Pancreas (tissue), 10 donors: Measurements from ENCODE around the gene SSBP3. TPM values are rescaled to one million over a fixed set of nuclear protein-coding genes. Genes with fewer than 3 reads are reported as not detected.

ENCODE experiments used
- ATAC-seq, 4 donors: fragments of 200-7000 bp; cut with Tn5 transposase; one replicate each; pipeline versions ENCODE4 v1.8.0 to v1.9.1; 2020; ENCODE audit warnings: mild to moderate bottlenecking in 4 of 4, moderate library complexity in 4 of 4
- DNase-seq, 6 donors: peaks; one replicate each; pipeline ENCODE4 v3.0.0-alpha.2; 2020
- FAIRE-seq: peaks from 2 replicates; lab custom pipeline; 2012; peaks lifted over from hg19 to GRCh38; lab: Jason Lieb, UNC
- H3K27ac ChIP-seq, 4 donors: fragments of 200-600 bp; sonication (generic); 1 replicate in 3 of 4; 2 replicates in 1 of 4; pipeline versions ENCODE4 v1.5.0 to v1.8.0; 2020
- H3K27me3 ChIP-seq, 4 donors: fragments of 200-600 bp; one replicate each; pipeline ENCODE4 v1.8.0; 2021
- H3K36me3 ChIP-seq, 3 donors: fragments of 200-600 bp; sonication (generic) in 1 of 3; one replicate each; pipeline versions ENCODE4 v1.5.0 to v1.8.0; 2020 to 2021
- H3K4me1 ChIP-seq, 3 donors: fragments of 200-600 bp; one replicate each; pipeline ENCODE4 v1.8.0; 2021
- H3K4me3 ChIP-seq, 4 donors: fragments of 200-600 bp; sonication (generic) in 2 of 4; one replicate each; pipeline versions ENCODE4 v1.5.0 to v1.8.0; 2020 to 2021
- H3K9me3 ChIP-seq, 4 donors: fragments of 200-600 bp; one replicate each; pipeline ENCODE4 v1.8.0; 2021
- CTCF ChIP-seq, 4 donors: fragments of 200-600 bp; sonication (generic) in 3 of 4; IDR thresholded peaks; one replicate each; pipeline versions ENCODE4 v1.5.0 to v1.8.0; 2021; ENCODE audit warnings: antibody characterized with exemption in 4 of 4
- WGBS, 2 donors: extraction: QIAGEN DNeasy Blood & Tissue Kit; methylation state at CpG; one replicate each; pipeline ENCODE4 v1.1.7; 2013; 5-methylcytosine and 5-hydroxymethylcytosine counted together
- intact Hi-C, 3 donors: fragments of 100-400 bp; cut with DNase I; formaldehyde crosslinking; loops; one replicate each; pipeline versions ENCODE4 v1.11.1 to v1.14.2; 2022
- polyA plus RNA-seq, 2 donors: library from polyadenylated mRNA; stranded (reverse); fragments of 200-250 nt; gene quantifications; one replicate each; pipeline ENCODE4 v1.2.3, GENCODE V29; 2013
- total RNA-seq, 6 donors: library from RNA; stranded (reverse); fragmentation: NEBNext Ultra II Directional in 4 of 6; extraction: Animal tissue kit (Norgen Biotek cat#: 25700) in 4 of 6; gene quantifications; one replicate each; pipeline versions ENCODE4 v1.2.1 to v1.2.4, GENCODE V29; 2021 to 2023
- donor health status: healthy with polysubstance abuse.
- donor health status: DM: no; HTN: no; CAD: no; lungs with moderate emphysema.
- donor health status: DM: no; HTN: no; CAD: no.
- donor health status: control.
- donor health status: control.
- donor health status: Bipolar disorder and iron deficiency.
- donor health status: DM: yes; HTN: yes; CAD: no.
- donor health status: DM: no; HTN: no; CAD: no.
- donor health status: DM: no; HTN: no; CAD: no.
- donor health status: DM: yes; HTN: yes; CAD: no.

Gene SSBP3
- total and polyA plus RNA-seq, 8 donors = 16.4 to 31.0 (median 22.9) TPM

GRCh38 chr1:54274881-54275280 lies 131.3 kb downstream of the SSBP3 start:
- TF ChIP-seq CTCF (IDR thresholded peaks at IDR 0.05) = no peak
- WGBS, 2 donors = 66 to 70% methylated on average over 11 of the region's 11 CpGs
- ATAC-seq (no peak), DNase-seq (peak in 2 of 6 donors; percentile 27 to 43), FAIRE-seq (no peak)
- intact Hi-C loops = no loop called here
- H3K4me3 ChIP-seq = no peak overlapping the region
- peak overlapping the region; percentile 64 to 89 (median 80) for H3K27ac ChIP-seq
- H3K9me3 ChIP-seq = no peaks in the 10 kb centered on the region
- no peaks in the 10 kb centered on the region for H3K36me3 ChIP-seq
- H3K4me1 ChIP-seq = peaks cover 44 to 57% (median 54%) of the 10 kb centered on the region in 3 donors
- no peaks in the 10 kb centered on the region for H3K27me3 ChIP-seq

- peak in 1 of 4 donors; percentile 7 for ATAC-seq
- Histone ChIP-seq H3K36me3 (no peaks in the 10 kb centered on the region), H3K27ac (peak overlapping the region; percentile 64 to 89 (median 80)), H3K4me3 (no peak overlapping the region), H3K27me3 (no peaks in the 10 kb centered on the region), H3K9me3 (no peaks in the 10 kb centered on the region), H3K4me1 (peaks cover 44 to 57% (median 54%) of the 10 kb centered on the region in 3 donors)
- 79 to 82% methylated on average over 8 of the region's 8 CpGs for WGBS, 2 donors
- intact Hi-C loops = no loop called here
- TF ChIP-seq CTCF (IDR thresholded peaks at IDR 0.05) = no peak
- FAIRE-seq = no peak
- peak in 2 of 6 donors; percentile 41 to 45 for DNase-seq
Observed at GRCh38 chr1:54274448-54274847, 131.7 kb downstream of the SSBP3 start.

- TF ChIP-seq CTCF (IDR thresholded peaks at IDR 0.05) = no peak
- intact Hi-C loops = no loop called here
- Histone ChIP-seq H3K27ac (peak overlapping the region; percentile 64 to 89 (median 80)), H3K36me3 (no peaks in the 10 kb centered on the region), H3K9me3 (no peaks in the 10 kb centered on the region), H3K4me3 (no peak overlapping the region), H3K27me3 (no peaks in the 10 kb centered on the region), H3K4me1 (peaks cover 43 to 53% (median 49%) of the 10 kb centered on the region in 3 donors)
- ATAC-seq = peak in 2 of 4 donors; percentile 14 to 24
- DNase-seq = no peak
- 83 to 88% methylated on average over 5 of the region's 5 CpGs for WGBS, 2 donors
- no peak for FAIRE-seq
Observed at GRCh38 chr1:54273795-54274163, 132.4 kb downstream of the SSBP3 start.

- WGBS, 2 donors = 59 to 62% methylated on average over 22 of the region's 22 CpGs
- intact Hi-C loops = no loop called here
Observed at GRCh38 chr1:54273092-54273794, 133.0 kb downstream of the SSBP3 start.

More at GRCh38 chr1:54273092-54273794, 133.0 kb downstream of the SSBP3 start:
- FAIRE-seq = no peak
- Histone ChIP-seq H3K9me3 (no peaks in the 10 kb centered on the region), H3K36me3 (no peaks in the 10 kb centered on the region), H3K4me1 (peaks cover 38 to 48% (median 44%) of the 10 kb centered on the region in 3 donors), H3K27me3 (no peaks in the 10 kb centered on the region), H3K4me3 (no peak overlapping the region), H3K27ac (peak overlapping the region; percentile 64 to 89 (median 80))
- peak in 3 of 6 donors; percentile 51 to 55 (median 52) for DNase-seq
- ATAC-seq = peak; percentile 30 to 73 (median 65)
- TF ChIP-seq CTCF (IDR thresholded peaks at IDR 0.05) = no peak
